HG02943 (cell line): Measurements from ENCODE around the gene ENTPD6.

Experiments
- ATAC-seq: cut with Tn5 transposase; IDR thresholded peaks from one replicate; pipeline ENCODE4 v1.9.1; 2021; ENCODE audit warnings: mild to moderate bottlenecking, low read depth, moderate library complexity; ENCODE audit not compliant: unreplicated experiment

ENTPD6 gene

GRCh38 chr20:25207149-25207959 lies 11.8 kb downstream of the ENTPD6 start:
- no peak for ATAC-seq

DNA sequence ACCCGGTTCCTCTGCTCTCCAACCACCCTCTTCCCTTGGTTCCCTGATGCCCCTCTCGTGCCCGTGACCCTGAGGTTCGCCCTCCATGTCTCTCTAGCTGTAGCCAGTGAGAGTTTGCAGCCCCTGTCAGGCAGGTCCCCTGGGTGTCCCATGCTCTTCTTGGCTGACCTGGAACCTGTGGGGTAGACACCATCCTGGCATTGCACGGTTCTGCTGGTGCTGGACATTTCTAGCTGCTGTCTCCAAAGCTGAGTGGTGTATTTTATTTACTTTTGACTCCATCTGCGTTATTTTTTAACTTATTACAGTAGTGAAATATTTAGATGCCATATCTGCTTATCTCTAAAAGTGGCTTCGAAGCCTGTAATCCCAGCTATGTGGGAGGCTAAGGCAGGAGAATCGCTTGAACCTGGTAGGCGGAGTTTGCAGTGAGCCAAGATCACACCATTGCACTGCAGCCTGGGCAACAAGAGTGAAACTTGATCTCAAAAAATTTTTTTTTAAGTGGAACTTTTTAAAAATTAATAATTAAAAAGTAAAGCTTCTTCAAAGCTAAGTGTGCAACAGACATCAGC lies 12.5 kb downstream of the ENTPD6 start:
- no peak for ATAC-seq

GRCh38 chr20:25209400-25209799 lies 13.9 kb downstream of the ENTPD6 start:
- no peak for ATAC-seq

DNA sequence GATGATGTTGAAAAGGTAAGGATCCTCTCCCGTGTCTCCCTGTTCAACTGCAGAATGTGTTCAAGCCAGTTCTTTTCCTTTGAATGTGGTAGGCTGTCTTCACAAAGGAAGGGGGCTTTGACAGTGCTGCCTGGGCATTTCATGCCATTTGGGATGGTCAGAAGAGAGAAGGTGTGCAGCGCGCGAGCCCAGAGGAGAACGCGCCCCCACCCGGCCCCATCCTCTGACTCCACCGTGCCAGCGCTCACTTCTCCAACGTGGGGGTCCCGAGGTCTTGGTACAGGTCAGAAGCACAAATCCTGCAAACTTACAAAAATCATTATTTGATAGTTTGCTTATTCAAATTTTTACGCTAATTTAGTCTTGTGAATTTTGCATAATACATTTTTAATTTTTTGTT lies 14.4 kb downstream of the ENTPD6 start:
- ATAC-seq: no peak

- no peak for ATAC-seq
These were observed 15.8 kb downstream of the ENTPD6 start for GRCh38 chr20:25211273-25211672.

DNA sequence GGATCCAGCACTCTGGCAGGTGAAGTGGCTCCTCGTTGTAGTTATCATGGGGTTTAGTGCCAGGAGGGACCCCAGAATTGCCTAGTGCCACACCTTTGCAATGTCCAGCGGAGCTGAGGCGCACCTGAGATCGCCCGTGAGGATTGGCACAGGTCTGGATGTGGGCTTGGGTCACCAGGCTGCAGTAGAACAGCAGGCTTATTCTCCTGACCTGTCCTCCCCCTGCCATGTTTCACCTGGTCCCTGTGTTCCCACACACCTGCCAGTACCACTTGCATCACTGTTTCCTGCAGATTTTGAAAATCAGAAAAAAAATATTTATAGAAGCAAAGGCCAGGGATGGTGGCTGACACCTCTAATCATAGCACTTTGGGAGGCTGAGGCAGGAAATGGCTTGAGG lies 16.7 kb downstream of the ENTPD6 start:
- no peak for ATAC-seq

- ATAC-seq: no peak
These were observed 18.3 kb downstream of the ENTPD6 start for GRCh38 chr20:25213566-25214425.

GRCh38 chr20:25214426-25214790 lies 18.9 kb downstream of the ENTPD6 start:
- no peak for ATAC-seq

- no peak for ATAC-seq
These were observed 19.3 kb downstream of the ENTPD6 start for GRCh38 chr20:25214819-25215218.

GRCh38 chr20:25215521-25215920 lies 20.0 kb downstream of the ENTPD6 start:
- ATAC-seq: no peak

DNA sequence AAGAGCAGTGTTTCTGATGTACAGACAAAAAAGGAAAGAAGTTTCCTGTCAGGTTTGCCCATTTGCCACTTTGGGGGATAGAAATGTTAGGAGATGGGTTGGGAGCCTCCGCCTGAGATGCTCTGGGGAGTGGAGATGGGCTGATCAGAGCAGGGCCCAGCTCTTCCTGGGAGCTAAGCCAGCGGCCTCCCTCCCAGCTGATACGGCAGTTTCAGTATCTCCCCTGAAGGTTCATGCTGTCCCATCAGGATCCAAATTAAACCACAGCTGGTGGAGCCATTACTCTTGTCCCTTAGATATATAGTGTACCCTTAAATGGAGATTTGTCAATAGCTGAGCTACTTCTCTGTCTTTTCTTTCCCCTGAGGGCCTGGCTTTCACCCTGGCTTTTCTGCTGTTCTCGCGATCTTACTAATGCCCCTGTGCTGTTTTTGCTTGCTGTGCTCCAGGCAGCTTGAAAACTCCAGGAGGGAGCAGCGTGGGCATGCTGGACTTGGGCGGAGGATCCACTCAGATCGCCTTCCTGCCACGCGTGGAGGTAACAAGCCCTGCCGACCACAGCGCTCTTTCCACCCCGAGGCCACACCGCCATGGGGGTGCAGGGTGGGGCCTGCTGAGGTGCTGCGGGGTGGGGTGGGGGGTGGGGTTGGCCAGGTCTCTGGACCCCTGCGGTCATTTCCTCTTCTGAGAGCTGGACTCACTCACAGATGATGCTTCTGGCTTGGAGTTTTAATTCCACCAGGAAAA lies 20.9 kb downstream of the ENTPD6 start:
- ATAC-seq: no peak

DNA sequence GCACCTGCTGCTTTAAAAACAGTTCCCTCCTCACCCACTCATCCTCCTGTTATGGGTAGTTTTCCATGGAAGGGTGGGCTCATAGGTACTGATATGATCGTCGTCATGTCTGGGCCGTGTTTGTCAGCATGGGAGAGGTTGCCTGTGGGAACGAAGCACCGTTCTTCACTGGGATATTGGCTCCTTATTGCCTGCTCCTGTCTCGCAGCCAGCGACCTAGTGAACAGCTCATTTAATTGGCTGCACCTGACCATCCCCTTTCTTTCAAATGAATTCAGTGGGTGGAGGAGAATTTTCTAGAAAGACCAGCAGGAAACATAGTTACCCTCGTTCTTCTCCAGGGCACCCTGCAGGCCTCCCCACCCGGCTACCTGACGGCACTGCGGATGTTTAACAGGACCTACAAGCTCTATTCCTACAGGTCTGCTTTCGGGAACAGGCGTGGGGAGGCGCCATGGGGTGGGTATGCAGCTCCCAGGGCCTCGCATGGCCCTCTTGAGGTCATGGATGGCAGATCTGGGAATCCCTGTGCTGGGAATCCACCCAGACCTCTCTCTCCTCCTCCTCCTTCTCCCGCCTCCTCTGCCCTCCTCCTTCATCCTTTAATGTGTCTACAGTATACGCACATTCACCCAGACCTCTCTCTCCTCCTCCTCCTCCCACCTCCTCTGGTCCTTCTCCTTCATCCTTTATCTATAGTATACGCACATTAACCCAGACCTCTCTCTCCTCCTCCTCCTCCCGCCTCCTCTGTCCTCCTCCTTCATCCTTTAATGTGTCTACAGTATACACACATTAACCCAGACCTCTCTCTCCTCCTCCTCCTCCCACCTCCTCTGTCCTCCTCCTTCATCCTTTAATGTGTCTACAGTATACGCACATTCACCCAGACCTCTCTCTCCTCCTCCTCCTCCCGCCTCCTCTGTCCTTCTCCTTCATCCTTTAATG lies 21.9 kb downstream of the ENTPD6 start:
- no peak for ATAC-seq

DNA sequence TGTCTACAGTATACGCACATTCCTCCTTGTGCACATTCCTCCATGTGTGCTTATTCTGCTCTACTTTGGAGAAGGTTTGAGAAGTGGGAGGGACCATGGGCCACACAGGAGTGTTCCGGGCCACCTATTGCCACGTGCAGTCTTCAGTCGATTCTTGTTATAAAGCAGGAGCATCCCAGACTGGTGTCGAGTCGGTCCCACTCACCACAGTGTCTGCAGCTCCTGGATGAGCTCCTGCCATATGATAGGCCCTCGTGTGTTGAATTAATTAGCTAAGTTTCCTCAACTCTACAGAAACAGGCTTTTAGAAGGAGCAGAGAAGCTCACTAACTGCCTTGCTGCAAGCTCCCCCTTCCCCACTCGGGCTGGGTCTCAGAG lies 22.6 kb downstream of the ENTPD6 start:
- ATAC-seq: no peak

DNA sequence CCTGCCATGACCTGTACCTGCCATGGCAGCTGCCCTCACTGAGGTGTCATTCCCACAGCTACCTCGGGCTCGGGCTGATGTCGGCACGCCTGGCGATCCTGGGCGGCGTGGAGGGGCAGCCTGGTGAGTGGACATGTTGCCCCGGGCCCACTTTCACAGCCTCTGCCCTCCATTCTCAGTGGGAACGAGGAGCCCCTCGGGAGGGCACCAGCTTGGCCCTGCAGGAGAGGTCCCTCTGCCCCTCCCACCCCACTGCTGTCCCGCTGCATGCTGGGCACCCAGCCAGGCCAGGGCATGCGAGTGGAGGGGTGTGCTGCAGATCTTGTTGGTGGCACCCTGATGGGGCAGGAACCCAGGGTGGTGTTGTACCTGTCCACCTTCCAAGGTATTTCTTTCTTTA lies 23.0 kb downstream of the ENTPD6 start:
- ATAC-seq: no peak

- no peak for ATAC-seq
These were observed 23.9 kb downstream of the ENTPD6 start for GRCh38 chr20:25219365-25219764.

DNA sequence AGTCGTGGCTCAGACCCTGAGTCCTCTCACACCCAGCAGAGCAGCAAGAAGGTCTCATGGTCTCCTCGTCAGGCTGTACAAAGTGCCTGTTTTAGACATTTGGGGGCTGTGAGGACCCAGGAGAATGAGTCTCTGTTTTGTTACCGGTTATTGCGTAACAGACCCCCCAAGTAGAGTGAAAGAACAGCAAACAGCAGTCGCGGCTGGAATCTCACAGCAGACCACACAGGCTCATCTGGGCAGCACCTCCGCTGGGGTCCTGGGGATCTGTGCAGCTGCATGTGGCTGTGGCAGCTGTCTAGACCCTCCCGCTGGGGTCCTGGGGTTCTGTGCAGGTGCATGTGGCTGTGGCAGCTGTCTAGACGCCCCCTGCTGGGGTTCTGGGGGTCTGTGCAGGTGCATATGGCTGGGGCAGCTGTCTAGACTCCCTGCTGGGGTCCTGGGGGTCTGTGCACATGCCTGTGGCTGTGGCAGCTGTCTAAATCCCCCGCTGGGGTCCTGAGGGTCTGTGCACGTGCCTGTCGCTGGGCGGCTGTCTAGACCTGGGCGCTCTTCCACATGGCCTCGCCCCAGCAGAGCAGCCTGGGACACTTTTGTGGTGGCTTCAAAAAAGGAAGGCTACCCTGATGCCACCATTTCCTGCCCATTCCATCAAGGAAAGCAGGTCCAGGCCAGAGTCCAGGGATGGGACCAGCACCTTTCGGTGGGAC lies 24.7 kb downstream of the ENTPD6 start:
- no peak for ATAC-seq

- no peak for ATAC-seq
These were observed 25.5 kb downstream of the ENTPD6 start for GRCh38 chr20:25220810-25221591.
